ENCODE measurements around the gene OASL.

GRCh38 chr12:121062391-121063045, 23.5 kb upstream of the OASL start:
- TF ChIP-seq EP300 (IDR thresholded peaks at IDR 0.05; ENCODE audit: borderline replicate concordance in 1 of 2, low read depth in 1 of 2, low read length in 1 of 2) (no peak), CTCF (IDR thresholded peaks at IDR 0.05) (no peak), MAX (IDR thresholded peaks at IDR 0.05; ENCODE audit: low read depth) (no peak), ZBTB33 (IDR thresholded peaks at IDR 0.05; ENCODE audit: borderline replicate concordance, low read depth) (no peak), USF2 (IDR thresholded peaks at IDR 0.05; ENCODE audit: borderline replicate concordance, low read depth, low read length) (no peak), GATA2 (CRISPR knock-in tag; IDR thresholded peaks at IDR 0.05) (no peak), MXI1 (IDR thresholded peaks at IDR 0.05; ENCODE audit: low read depth, low read length) (no peak), SIN3A (IDR thresholded peaks at IDR 0.05; ENCODE audit: borderline replicate concordance, low read depth, low read length) (no peak), POLR2AphosphoS5 (IDR thresholded peaks at IDR 0.05; ENCODE audit: low read depth, low read length) (no peak), FOXJ3 (CRISPR knock-in tag; IDR thresholded peaks at IDR 0.05) (no peak), YY1 (IDR thresholded peaks at IDR 0.05; ENCODE audit: low read depth) (no peak), ELF1 (IDR thresholded peaks at IDR 0.05) (no peak)

All from SK-N-SH (cell line).